RWPE2 (cell line): ENCODE data around the gene TDRD3.

Source experiments
- ATAC-seq: fragments of 200-7000 bp; cut with Tn5 transposase; 3 replicates; pipeline ENCODE4 v1.9.1; 2021; ENCODE audit warnings: low read depth
- DNase-seq: peaks from one replicate; pipeline ENCODE4 v3.0.0-alpha.2; 2020; ENCODE audit warnings: low spot score
- H3K27ac ChIP-seq: fragments of 450-650 bp; 2 replicates; pipeline ENCODE4 v1.5.1; 2017; ENCODE audit warnings: mild to moderate bottlenecking; ENCODE audit not compliant: poor library complexity, severe bottlenecking
- H3K27me3 ChIP-seq: fragments of 250-450 bp; sonication (Bioruptor Pico); 2 replicates; pipeline ENCODE4 v1.5.1; 2021; ENCODE audit warnings: mild to moderate bottlenecking, moderate library complexity; ENCODE audit not compliant: insufficient read depth, poor library complexity, severe bottlenecking
- H3K36me3 ChIP-seq: fragments of 250-450 bp; sonication (Bioruptor Pico); 2 replicates; pipeline ENCODE4 v1.5.1; 2020; ENCODE audit warnings: low read depth, mild to moderate bottlenecking, moderate library complexity
- H3K4me1 ChIP-seq: fragments of 250-450 bp; sonication (Bioruptor Pico); 2 replicates; pipeline ENCODE4 v1.5.1; 2021; ENCODE audit warnings: mild to moderate bottlenecking, moderate library complexity; ENCODE audit not compliant: insufficient read depth, poor library complexity, severe bottlenecking
- H3K4me3 ChIP-seq: fragments of 250-450 bp; sonication (Bioruptor Pico); 2 replicates; pipeline ENCODE4 v1.5.1; 2021; ENCODE audit warnings: mild to moderate bottlenecking, moderate library complexity; ENCODE audit not compliant: severe bottlenecking
- H3K9me3 ChIP-seq: fragments of 250-450 bp; sonication (Bioruptor Pico); 2 replicates; pipeline ENCODE4 v1.5.1; 2021; ENCODE audit warnings: mild to moderate bottlenecking, moderate library complexity; ENCODE audit not compliant: severe bottlenecking
- TF ChIP-seq, protein P1 (sequence below): fragments of 450-650 bp; IDR thresholded peaks from one replicate; pipeline ENCODE4 v1.5.1; 2017; ENCODE audit warnings: mild to moderate bottlenecking, moderate library complexity; ENCODE audit not compliant: poor library complexity, severe bottlenecking

Gene TDRD3

GRCh38 chr13:60351855-60352615 is 45.0 kb upstream of the TDRD3 start:
- H3K27me3 ChIP-seq, result no peaks in the 10 kb centered on the region
- H3K27ac ChIP-seq, result no peak overlapping the region
- TF ChIP-seq, protein P1, sequence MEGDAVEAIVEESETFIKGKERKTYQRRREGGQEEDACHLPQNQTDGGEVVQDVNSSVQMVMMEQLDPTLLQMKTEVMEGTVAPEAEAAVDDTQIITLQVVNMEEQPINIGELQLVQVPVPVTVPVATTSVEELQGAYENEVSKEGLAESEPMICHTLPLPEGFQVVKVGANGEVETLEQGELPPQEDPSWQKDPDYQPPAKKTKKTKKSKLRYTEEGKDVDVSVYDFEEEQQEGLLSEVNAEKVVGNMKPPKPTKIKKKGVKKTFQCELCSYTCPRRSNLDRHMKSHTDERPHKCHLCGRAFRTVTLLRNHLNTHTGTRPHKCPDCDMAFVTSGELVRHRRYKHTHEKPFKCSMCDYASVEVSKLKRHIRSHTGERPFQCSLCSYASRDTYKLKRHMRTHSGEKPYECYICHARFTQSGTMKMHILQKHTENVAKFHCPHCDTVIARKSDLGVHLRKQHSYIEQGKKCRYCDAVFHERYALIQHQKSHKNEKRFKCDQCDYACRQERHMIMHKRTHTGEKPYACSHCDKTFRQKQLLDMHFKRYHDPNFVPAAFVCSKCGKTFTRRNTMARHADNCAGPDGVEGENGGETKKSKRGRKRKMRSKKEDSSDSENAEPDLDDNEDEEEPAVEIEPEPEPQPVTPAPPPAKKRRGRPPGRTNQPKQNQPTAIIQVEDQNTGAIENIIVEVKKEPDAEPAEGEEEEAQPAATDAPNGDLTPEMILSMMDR, result no peak
- H3K9me3 ChIP-seq, result no peaks in the 10 kb centered on the region
- H3K36me3 ChIP-seq, result no peaks in the 10 kb centered on the region
- no peak overlapping the region for H3K4me3 ChIP-seq
- ATAC-seq (no peak), DNase-seq (no peak)
- no peaks in the 10 kb centered on the region for H3K4me1 ChIP-seq

DNA sequence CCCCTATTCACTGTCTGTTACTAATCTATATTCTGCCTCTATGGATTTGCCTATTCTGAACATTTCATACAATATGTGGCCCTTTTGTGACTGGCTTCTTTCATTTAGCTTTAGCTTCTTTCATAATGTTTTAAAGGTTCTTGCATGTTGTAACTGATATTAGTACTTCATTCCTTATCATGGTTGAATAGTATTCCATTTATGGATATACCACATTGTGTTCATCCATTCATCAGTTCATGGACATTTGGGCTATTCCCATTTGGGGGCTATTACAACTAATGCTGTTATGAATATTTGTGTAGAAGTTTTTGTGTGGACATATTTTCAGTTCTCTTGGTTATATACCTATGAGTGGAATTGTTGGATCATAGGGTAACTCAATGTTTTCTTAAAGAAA is 44.4 kb upstream of the TDRD3 start:
- Histone ChIP-seq H3K36me3 (no peaks in the 10 kb centered on the region), H3K27ac (no peak overlapping the region), H3K4me1 (no peaks in the 10 kb centered on the region), H3K27me3 (no peaks in the 10 kb centered on the region), H3K4me3 (no peak overlapping the region), H3K9me3 (no peaks in the 10 kb centered on the region)
- TF ChIP-seq, protein P1, result no peak
- no peak for DNase-seq
- no peak for ATAC-seq

- TF ChIP-seq, protein P1, result no peak
- H3K27me3 ChIP-seq, result no peaks in the 10 kb centered on the region
- no peak overlapping the region for H3K4me3 ChIP-seq
- no peak for ATAC-seq
- peaks cover 2% of the 10 kb centered on the region for H3K9me3 ChIP-seq
- no peak overlapping the region for H3K27ac ChIP-seq
- H3K36me3 ChIP-seq, result no peaks in the 10 kb centered on the region
- no peaks in the 10 kb centered on the region for H3K4me1 ChIP-seq
- no peak for DNase-seq
Measured at GRCh38 chr13:60355056-60355455, 42.0 kb upstream of the TDRD3 start.

GRCh38 chr13:60356970-60357369 is 40.0 kb upstream of the TDRD3 start:
- TF ChIP-seq, protein P1, result no peak
- H3K9me3 ChIP-seq, result peaks cover 2% of the 10 kb centered on the region

GRCh38 chr13:60358453-60358852 is 38.6 kb upstream of the TDRD3 start:
- DNase-seq (no peak), ATAC-seq (no peak)
- no peaks in the 10 kb centered on the region for H3K27me3 ChIP-seq
- H3K4me3 ChIP-seq, result no peak overlapping the region
- H3K9me3 ChIP-seq, result peaks cover 2% of the 10 kb centered on the region
- no peak overlapping the region for H3K27ac ChIP-seq
- TF ChIP-seq, protein P1, result no peak
- H3K4me1 ChIP-seq, result no peaks in the 10 kb centered on the region
- no peaks in the 10 kb centered on the region for H3K36me3 ChIP-seq

More at GRCh38 chr13:60356970-60357369, 40.0 kb upstream of the TDRD3 start:
- ATAC-seq, result no peak
- Histone ChIP-seq H3K4me3 (no peak overlapping the region), H3K36me3 (no peaks in the 10 kb centered on the region), H3K27me3 (no peaks in the 10 kb centered on the region), H3K27ac (no peak overlapping the region), H3K4me1 (no peaks in the 10 kb centered on the region)
- no peak for DNase-seq
